ENCODE data around the gene LSR.

GRCh38 chr19:35270381-35270811 lies 21.6 kb downstream of the LSR start:
- TF ChIP-seq CTCF (conservative IDR thresholded peaks at IDR 0.05; ENCODE audit: low read depth, low read length), result no peak
- no peak for TF ChIP-seq POLR2A (IDR thresholded peaks at IDR 0.05; ENCODE audit: low read depth, low read length)
- TF ChIP-seq RAD21 (IDR thresholded peaks at IDR 0.05; ENCODE audit: low read length), result no peak

Measured in IMR-90 (cell line).